ENCODE measurements around the gene GJB3.
"Not testable (repeated sequence)": the region's sequence is repeated elsewhere in the genome, so short reads cannot be mapped to it uniquely, and the experiment has no call there.

Gene GJB3

GRCh38 chr1:34785231-34785874, 4.3 kb downstream of the GJB3 start:
- DNase-seq (ENCODE audit: low read depth, low spot score) = no peak

- DNase-seq (ENCODE audit: low read depth, low spot score) = no peak
Observed at GRCh38 chr1:34785875-34786470, 5.0 kb downstream of the GJB3 start.

GRCh38 chr1:34786521-34787325, 5.7 kb downstream of the GJB3 start:
- DNase-seq (ENCODE audit: low read depth, low spot score) = peak; percentile 18

- DNase-seq (ENCODE audit: low read depth, low spot score) = no peak
Observed at GRCh38 chr1:34787461-34788420, 6.7 kb downstream of the GJB3 start.

GRCh38 chr1:34790985-34791384, 10.0 kb downstream of the GJB3 start:
- DNase-seq (ENCODE audit: low read depth, low spot score) = no peak

GRCh38 chr1:34792424-34792823, 11.4 kb downstream of the GJB3 start:
- no peak for DNase-seq (ENCODE audit: low read depth, low spot score)

GRCh38 chr1:34792868-34793727, 12.1 kb downstream of the GJB3 start, which contains the start of gene GJA4:
GJA4 (plus strand) TSS chr1:34792999; CDS start chr1:34794214, 1,215 bp downstream.
- DNase-seq (ENCODE audit: low read depth, low spot score) = no peak

- DNase-seq (ENCODE audit: low read depth, low spot score) = no peak
Observed at GRCh38 chr1:34794001-34794789, 13.2 kb downstream of the GJB3 start.

GRCh38 chr1:34794790-34795180, 13.8 kb downstream of the GJB3 start:
- no peak for DNase-seq (ENCODE audit: low read depth, low spot score)

GRCh38 chr1:34795916-34796315, 14.9 kb downstream of the GJB3 start:
- no peak for DNase-seq (ENCODE audit: low read depth, low spot score)

GRCh38 chr1:34796990-34797389, 16.0 kb downstream of the GJB3 start:
- no peak for DNase-seq (ENCODE audit: low read depth, low spot score)

GRCh38 chr1:34800214-34800613, 19.2 kb downstream of the GJB3 start:
- DNase-seq (ENCODE audit: low read depth, low spot score) = no peak

- DNase-seq (ENCODE audit: low read depth, low spot score) = no peak
Observed at GRCh38 chr1:34803770-34804169, 22.8 kb downstream of the GJB3 start.

GRCh38 chr1:34806396-34806795, 25.4 kb downstream of the GJB3 start:
- DNase-seq (ENCODE audit: low read depth, low spot score) = no peak

- no peak for DNase-seq (ENCODE audit: low read depth, low spot score)
Observed at GRCh38 chr1:34808051-34808810, 27.2 kb downstream of the GJB3 start.

GRCh38 chr1:34810781-34811180, 29.8 kb downstream of the GJB3 start:
- DNase-seq (ENCODE audit: low read depth, low spot score) = not testable (repeated sequence)

- DNase-seq (ENCODE audit: low read depth, low spot score) = no peak
Observed at GRCh38 chr1:34816332-34816731, 35.3 kb downstream of the GJB3 start.

GRCh38 chr1:34816778-34817177, 35.8 kb downstream of the GJB3 start:
- DNase-seq (ENCODE audit: low read depth, low spot score) = no peak

- not testable (repeated sequence) for DNase-seq (ENCODE audit: low read depth, low spot score)
Observed at GRCh38 chr1:34818862-34819261, 37.8 kb downstream of the GJB3 start.

Data from activated naive CD8-positive, alpha-beta T cell treated with anti-CD3 and anti-CD28 coated beads, Interleukin-2, amount 50 U/mL, for 16 hours (primary cell).